ENCODE measurements around the gene RTP2.

The RTP2 gene

DNA sequence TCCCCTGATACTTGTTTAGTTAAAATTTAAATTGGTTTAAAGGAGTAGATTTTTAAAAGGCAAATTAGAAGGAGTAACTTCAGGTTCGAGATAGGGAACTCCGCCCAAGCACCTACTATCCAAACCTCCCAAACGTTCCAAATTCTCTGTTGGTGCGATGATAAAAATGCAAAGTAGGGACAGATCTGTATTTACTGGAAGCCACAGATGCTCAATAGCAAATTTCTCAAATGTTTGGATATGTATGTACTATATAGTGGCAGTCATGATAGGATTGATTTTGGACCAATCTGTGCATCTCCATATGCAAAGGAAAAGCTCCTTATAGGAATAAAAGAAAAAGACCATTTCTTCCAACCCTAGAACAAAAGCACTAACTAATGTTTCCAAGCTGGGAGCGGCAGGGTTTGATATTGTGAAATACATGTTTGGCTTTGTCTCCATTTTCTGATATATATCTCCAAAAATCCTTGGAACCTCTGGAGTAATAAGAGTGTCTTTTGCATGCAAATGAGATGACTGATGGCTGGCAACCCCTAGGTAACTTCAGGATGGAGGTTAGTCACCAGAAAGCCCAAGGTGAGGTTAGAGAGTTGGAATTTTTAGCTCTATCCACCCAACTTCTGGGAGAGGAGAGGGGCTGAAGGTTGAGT lies 15.6 kb downstream of the RTP2 start:
- TF ChIP-seq, protein P1, sequence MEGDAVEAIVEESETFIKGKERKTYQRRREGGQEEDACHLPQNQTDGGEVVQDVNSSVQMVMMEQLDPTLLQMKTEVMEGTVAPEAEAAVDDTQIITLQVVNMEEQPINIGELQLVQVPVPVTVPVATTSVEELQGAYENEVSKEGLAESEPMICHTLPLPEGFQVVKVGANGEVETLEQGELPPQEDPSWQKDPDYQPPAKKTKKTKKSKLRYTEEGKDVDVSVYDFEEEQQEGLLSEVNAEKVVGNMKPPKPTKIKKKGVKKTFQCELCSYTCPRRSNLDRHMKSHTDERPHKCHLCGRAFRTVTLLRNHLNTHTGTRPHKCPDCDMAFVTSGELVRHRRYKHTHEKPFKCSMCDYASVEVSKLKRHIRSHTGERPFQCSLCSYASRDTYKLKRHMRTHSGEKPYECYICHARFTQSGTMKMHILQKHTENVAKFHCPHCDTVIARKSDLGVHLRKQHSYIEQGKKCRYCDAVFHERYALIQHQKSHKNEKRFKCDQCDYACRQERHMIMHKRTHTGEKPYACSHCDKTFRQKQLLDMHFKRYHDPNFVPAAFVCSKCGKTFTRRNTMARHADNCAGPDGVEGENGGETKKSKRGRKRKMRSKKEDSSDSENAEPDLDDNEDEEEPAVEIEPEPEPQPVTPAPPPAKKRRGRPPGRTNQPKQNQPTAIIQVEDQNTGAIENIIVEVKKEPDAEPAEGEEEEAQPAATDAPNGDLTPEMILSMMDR (IDR thresholded peaks at IDR 0.05), result no peak

DNA sequence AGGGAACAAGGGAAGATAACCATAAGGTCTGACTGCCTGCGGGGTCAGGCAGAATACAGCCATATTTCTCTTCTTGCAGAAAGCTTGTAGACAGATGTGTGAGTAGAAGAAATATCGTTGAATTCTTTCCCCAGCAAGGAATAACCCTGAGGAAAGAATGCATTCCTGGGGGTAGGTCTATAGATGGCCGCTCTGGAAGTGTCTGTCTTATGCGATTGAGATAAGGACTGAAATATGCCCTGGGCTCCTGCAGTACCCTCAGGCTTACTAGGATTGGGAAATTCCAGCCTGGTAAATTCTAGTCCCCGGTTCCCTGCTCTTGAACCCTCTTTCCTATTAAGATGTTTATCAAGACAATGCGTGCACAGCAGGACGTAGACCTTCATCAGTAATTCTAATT lies 16.4 kb downstream of the RTP2 start:
- TF ChIP-seq, protein P1 (IDR thresholded peaks at IDR 0.05), result no peak

DNA sequence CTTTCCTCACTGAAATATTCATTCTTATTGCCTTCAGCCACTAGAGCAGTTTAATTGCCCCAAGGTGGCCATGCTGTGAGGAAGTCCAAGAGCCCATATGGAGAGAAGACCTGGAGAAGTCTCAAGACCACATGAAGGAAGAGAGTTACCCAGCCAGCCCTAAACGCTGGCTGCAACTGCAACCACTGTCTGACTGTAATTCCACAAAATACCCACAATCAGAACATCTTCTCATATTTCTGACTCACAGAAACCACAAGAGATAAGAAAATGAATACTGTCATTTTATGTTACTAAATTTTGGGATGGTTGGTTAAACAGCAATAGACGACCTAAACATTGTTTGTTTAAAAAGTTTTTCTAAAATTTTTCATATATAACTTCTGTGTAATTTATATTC lies 17.5 kb downstream of the RTP2 start:
- TF ChIP-seq, protein P1 (IDR thresholded peaks at IDR 0.05), result no peak

DNA sequence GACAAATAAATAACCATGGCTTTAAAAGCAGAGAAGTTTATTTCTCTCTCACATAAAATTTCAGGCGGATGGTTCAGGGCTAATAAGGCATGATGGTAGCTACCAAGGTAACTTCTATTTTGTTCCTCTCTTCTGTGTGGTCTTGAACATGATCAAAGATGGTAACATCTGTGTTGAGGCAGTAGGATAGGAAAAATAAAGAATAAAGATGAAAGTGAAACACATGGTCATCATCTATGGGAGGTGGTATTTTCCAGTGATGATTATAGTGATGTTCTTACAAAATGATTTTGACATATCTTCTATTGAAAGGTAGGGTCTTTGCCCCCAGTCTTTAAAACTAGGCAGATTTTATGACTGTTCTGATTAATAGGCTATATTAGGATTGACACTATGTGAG lies 17.9 kb downstream of the RTP2 start:
- TF ChIP-seq, protein P1 (IDR thresholded peaks at IDR 0.05), result no peak

DNA sequence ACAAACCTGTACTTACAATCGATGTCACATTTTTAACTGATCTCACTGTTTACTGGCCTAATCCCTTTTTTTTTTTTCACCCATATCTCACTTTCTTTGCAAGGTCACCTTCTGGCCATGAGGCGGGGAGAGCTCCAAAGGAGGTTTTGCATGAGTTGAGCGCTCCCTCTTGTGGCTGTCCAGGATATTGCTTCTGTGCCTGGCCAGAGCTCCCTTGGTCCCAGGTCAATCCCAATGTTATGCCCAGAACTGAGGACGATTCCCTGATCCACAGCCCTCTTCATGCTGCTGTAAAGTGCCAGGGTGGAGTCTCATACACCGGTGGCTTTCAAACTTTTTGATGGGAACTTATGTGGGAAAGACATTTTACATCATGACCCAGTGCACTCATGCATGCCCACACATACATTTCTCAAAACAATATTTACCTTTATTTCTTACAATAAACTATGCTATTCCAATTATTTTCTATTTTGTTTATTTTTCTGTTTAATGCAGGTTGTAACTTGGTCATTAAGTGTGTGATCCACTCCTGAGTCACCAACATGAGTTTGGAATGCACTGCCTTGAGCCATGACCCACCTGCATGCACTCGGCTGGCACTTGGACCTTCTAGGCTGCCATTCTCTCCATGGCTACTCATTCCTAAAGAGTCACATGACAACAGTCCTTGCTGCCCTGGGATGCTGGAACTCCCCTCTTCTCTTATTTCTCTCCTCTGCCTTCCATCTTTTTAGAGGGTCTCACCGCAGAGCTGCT lies 22.5 kb downstream of the RTP2 start:
- TF ChIP-seq, protein P1 (IDR thresholded peaks at IDR 0.05), result peak; percentile 93

DNA sequence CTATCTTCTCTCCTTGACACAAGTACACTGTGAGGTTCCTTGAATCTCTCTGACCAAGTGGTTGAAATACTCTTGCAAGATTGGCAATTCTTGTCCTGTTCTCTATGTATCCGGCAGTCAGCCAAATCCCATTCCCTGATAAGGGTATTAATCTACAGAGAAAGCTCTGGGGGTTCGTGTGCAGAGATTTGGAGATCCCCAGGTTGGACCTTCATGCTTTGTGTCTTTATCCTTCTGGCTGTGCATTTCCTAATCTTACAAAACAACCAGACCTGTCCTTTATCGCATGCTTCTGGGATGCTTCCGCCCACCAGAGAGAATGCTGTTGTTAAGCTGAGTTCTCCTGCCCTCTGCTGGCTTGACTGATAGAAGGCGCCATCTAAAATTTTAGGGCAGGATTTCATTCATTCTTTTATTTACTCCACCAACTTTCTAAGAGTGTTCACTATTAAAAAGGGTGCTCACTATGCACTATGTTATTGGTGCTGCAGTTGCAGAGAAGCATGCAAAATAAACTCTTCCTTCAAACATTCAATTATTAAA lies 23.6 kb downstream of the RTP2 start:
- TF ChIP-seq, protein P1 (IDR thresholded peaks at IDR 0.05), result peak; percentile 75

DNA sequence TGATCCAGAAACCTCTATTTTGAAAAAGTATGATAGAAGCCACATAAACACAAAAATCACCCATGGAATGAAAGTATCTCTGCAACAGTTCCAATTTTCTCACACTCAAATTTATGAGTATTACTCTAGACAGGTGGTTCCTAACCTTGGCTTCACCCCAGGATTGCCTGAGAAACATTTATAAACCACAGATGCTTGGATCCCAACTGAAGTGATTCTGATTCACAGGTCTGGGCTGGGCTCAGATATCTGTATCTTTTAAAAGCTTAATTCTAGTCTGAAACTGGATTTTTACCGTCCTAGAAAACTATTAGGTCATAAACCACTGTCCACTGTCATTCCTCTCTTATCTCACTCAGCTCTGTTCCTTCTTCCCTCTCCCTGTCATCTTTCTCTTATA lies 24.8 kb downstream of the RTP2 start:
- TF ChIP-seq, protein P1 (IDR thresholded peaks at IDR 0.05), result no peak

Data from LNCAP (cell line).